Measurements from ENCODE around the gene PTPRQ.

DNA sequence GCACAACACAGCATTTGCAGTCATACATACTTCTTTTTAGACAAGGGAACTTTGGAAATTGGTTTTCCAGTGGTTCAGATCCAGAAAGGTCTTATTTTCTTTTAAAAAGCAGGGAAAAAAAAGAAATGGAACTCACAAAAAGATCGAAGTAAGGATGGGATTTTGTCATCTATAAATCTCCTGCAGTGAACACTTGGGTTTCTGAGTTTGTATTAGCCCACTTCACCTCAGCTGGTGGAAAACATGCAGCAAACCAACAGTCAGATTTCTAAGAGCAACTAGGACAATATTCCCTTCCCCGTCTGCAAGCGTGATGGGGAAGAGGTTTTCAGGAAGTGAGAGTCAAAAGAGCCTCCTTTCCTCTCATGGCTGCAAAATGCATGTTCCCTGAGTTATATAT is 277.3 kb downstream of the PTPRQ start:
- TF ChIP-seq POLR2A (IDR thresholded peaks at IDR 0.05; ENCODE audit: low read length) (no peak), GATA1 (IDR thresholded peaks at IDR 0.05; ENCODE audit: low read depth, low read length) (no peak)
